Liver (tissue), 9 donors: Measurements from ENCODE around the gene FOXK2. TPM values are rescaled to one million over a fixed set of nuclear protein-coding genes. Genes with fewer than 3 reads are reported as not detected.

ENCODE experiments used
- DNase-seq: peaks from one replicate; pipeline ENCODE4 v3.0.0-alpha.2; 2017; ENCODE audit warnings: low spot score
- H3K27ac ChIP-seq, 2 donors: one replicate each; pipeline ENCODE4 v1.7.0; 2013; ENCODE audit warnings: inconsistent platforms in 2 of 2, low read length in 2 of 2, control low read depth in 1 of 2, low read depth in 1 of 2, mild to moderate bottlenecking in 1 of 2
- H3K27me3 ChIP-seq, 4 donors: one replicate each; pipeline versions ENCODE4 v1.6.1 to v1.7.0; 2013; ENCODE audit warnings: low read length in 3 of 4, inconsistent platforms in 1 of 4, mild to moderate bottlenecking in 1 of 4, moderate library complexity in 1 of 4; ENCODE audit not compliant: control insufficient read depth in 4 of 4, insufficient read depth in 4 of 4
- H3K36me3 ChIP-seq, 4 donors: one replicate each; pipeline versions ENCODE4 v1.6.1 to v1.7.0; 2013; ENCODE audit warnings: low read length in 3 of 4, mild to moderate bottlenecking in 3 of 4, low read depth in 1 of 4, moderate library complexity in 1 of 4; ENCODE audit not compliant: control insufficient read depth in 4 of 4, insufficient read depth in 3 of 4
- H3K4me1 ChIP-seq, 4 donors: one replicate each; pipeline versions ENCODE4 v1.6.1 to v1.7.0; 2013; ENCODE audit warnings: low read length in 3 of 4, mild to moderate bottlenecking in 3 of 4, moderate library complexity in 1 of 4; ENCODE audit not compliant: control insufficient read depth in 4 of 4, insufficient read depth in 4 of 4
- H3K4me3 ChIP-seq, 3 donors: one replicate each; pipeline versions ENCODE4 v1.6.1 to v1.7.0; 2013; ENCODE audit warnings: low read length in 3 of 3, control low read depth in 1 of 3, low read depth in 1 of 3, mild to moderate bottlenecking in 1 of 3
- H3K9ac ChIP-seq, 2 donors: one replicate each; pipeline ENCODE4 v1.7.0; 2013; ENCODE audit warnings: low read length in 2 of 2, mild to moderate bottlenecking in 2 of 2, moderate library complexity in 2 of 2, control low read depth in 1 of 2, low read depth in 1 of 2
- H3K9me3 ChIP-seq, 4 donors: one replicate each; pipeline versions ENCODE4 v1.6.1 to v1.7.0; 2013; ENCODE audit warnings: low read length in 3 of 4; ENCODE audit not compliant: control insufficient read depth in 4 of 4
- EGR1 ChIP-seq, 2 donors: IDR thresholded peaks; 2 replicates each; pipeline ENCODE4 v1.6.1; 2016 to 2018; ENCODE audit warnings: antibody characterized with exemption in 2 of 2, low read depth in 2 of 2
- FOXA1 ChIP-seq: IDR thresholded peaks from 2 replicates; pipeline ENCODE4 v1.6.1; 2016; ENCODE audit warnings: antibody characterized with exemption
- HNF4G ChIP-seq: IDR thresholded peaks from 2 replicates; pipeline ENCODE4 v1.6.1; 2016; ENCODE audit warnings: antibody characterized with exemption
- NR2F2 ChIP-seq: IDR thresholded peaks from 2 replicates; pipeline ENCODE4 v1.6.1; 2016; ENCODE audit warnings: antibody characterized with exemption
- RAD21 ChIP-seq, 2 donors: IDR thresholded peaks; 2 replicates each; pipeline ENCODE4 v1.6.1; 2016; ENCODE audit warnings: antibody characterized with exemption in 2 of 2, mild to moderate bottlenecking in 2 of 2
- RXRA ChIP-seq, 2 donors: IDR thresholded peaks; 2 replicates each; pipeline ENCODE4 v1.6.1; 2017 to 2018; ENCODE audit warnings: antibody characterized with exemption in 2 of 2, mild to moderate bottlenecking in 1 of 2
- SP1 ChIP-seq: IDR thresholded peaks from 2 replicates; pipeline ENCODE4 v1.6.1; 2018; ENCODE audit warnings: antibody characterized with exemption, mild to moderate bottlenecking
- YY1 ChIP-seq: IDR thresholded peaks from 2 replicates; pipeline ENCODE4 v1.6.1; 2016; ENCODE audit warnings: antibody characterized with exemption, mild to moderate bottlenecking
- WGBS: extraction: QIAGEN DNeasy Blood & Tissue Kit; methylation state at CpG from one replicate; pipeline ENCODE4 v1.1.7; 2013; 5-methylcytosine and 5-hydroxymethylcytosine counted together
- polyA plus RNA-seq, 2 donors: library from polyadenylated mRNA; stranded (reverse) in 1 of 2; unstranded in 1 of 2; fragments of 200-250 nt in 1 of 2; fragments of >200 nt in 1 of 2; fragmentation: Nextera tagmentation in 1 of 2; extraction: Ambion mirVana in 1 of 2; gene quantifications; one replicate each; pipeline versions ENCODE4 v1.2.1 to v1.2.3, GENCODE V29; 2013 to 2015
- total RNA-seq, 2 donors: library from RNA; depleted of rRNA; stranded (reverse); fragments of >200 nt; gene quantifications; one replicate each; pipeline ENCODE4 v1.2.3, GENCODE V29; 2014
- TF ChIP-seq, protein P1 (sequence below): IDR thresholded peaks from 2 replicates; pipeline ENCODE4 v1.6.1; 2016; ENCODE audit warnings: antibody characterized with exemption
- TF ChIP-seq, protein P2 (sequence below): IDR thresholded peaks from 2 replicates; pipeline ENCODE4 v1.6.1; 2016; ENCODE audit warnings: antibody characterized with exemption
- TF ChIP-seq, protein P3 (sequence below): IDR thresholded peaks from 2 replicates; pipeline ENCODE4 v1.6.1; 2016; ENCODE audit warnings: antibody characterized with exemption
- donor health status: healthy.
- donor health status: healthy.
- donor health status: healthy.
- donor health status: healthy.
- donor health status: healthy.

FOXK2 gene
- total and polyA plus RNA-seq, 4 donors: 3.1 to 16.2 (median 10.8) TPM

DNA sequence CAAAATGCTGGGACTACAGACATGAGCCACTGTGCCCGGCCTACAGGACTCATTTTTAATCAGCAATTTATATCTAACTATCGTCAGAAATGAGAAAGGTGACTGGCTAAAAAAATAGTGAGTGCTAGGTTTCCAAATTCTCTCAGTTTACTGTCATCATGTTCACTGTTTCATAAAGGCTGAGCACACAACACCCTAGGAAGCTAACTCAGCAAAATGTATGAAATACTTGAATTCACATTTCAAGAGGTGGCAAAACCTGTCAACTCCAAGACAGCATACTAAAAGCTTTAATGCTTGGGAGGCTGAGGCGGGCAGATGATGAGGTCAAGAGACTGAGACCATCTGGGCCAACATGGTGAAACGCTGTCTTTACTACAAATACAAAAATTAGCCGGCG is 112.0 kb downstream of the FOXK2 start (continued):
- TF ChIP-seq FOXA1 (no peak), HNF4G (no peak), YY1 (no peak), NR2F2 (no peak)
- TF ChIP-seq, protein P1, sequence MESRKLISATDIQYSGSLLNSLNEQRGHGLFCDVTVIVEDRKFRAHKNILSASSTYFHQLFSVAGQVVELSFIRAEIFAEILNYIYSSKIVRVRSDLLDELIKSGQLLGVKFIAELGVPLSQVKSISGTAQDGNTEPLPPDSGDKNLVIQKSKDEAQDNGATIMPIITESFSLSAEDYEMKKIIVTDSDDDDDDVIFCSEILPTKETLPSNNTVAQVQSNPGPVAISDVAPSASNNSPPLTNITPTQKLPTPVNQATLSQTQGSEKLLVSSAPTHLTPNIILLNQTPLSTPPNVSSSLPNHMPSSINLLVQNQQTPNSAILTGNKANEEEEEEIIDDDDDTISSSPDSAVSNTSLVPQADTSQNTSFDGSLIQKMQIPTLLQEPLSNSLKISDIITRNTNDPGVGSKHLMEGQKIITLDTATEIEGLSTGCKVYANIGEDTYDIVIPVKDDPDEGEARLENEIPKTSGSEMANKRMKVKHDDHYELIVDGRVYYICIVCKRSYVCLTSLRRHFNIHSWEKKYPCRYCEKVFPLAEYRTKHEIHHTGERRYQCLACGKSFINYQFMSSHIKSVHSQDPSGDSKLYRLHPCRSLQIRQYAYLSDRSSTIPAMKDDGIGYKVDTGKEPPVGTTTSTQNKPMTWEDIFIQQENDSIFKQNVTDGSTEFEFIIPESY: no peak

DNA sequence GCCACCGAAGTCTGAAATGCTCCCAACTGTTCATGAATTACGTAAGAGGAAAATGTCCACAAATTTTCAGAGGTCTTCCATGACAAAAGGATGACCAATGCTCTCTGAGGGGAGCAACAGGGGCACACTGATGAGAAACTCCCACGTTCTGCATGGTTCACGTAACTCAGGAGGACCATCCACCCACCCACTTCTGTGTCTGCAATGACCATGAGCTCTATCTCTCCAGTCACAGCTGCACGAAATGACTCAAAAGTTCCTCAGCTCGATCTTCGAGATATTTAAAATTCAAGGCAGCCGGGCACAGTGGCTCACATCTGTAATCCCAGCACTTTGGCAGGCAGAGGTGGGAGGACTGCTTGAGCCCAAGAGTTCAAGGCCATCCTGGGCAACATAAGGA is 112.9 kb downstream of the FOXK2 start:
- Histone ChIP-seq H3K27ac (no peak overlapping the region), H3K9ac (no peak overlapping the region), H3K4me1 (no peaks in the 10 kb centered on the region), H3K27me3 (no peaks in the 10 kb centered on the region), H3K4me3 (no peak overlapping the region), H3K9me3 (peaks cover 0 to 4% (median 0%) of the 10 kb centered on the region in 4 donors), H3K36me3 (peaks cover 2 to 30% (median 10%) of the 10 kb centered on the region in 4 donors)
- 93% methylated on average over 8 of the region's 8 CpGs for WGBS
- no peak for TF ChIP-seq FOXA1
- TF ChIP-seq, protein P2, sequence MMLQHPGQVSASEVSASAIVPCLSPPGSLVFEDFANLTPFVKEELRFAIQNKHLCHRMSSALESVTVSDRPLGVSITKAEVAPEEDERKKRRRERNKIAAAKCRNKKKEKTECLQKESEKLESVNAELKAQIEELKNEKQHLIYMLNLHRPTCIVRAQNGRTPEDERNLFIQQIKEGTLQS: no peak
- TF ChIP-seq RXRA (IDR thresholded peaks at IDR 0.05): no peak
- TF ChIP-seq SP1: no peak
- no peak for TF ChIP-seq RAD21 (IDR thresholded peaks at IDR 0.05)
- no peak for DNase-seq

DNA sequence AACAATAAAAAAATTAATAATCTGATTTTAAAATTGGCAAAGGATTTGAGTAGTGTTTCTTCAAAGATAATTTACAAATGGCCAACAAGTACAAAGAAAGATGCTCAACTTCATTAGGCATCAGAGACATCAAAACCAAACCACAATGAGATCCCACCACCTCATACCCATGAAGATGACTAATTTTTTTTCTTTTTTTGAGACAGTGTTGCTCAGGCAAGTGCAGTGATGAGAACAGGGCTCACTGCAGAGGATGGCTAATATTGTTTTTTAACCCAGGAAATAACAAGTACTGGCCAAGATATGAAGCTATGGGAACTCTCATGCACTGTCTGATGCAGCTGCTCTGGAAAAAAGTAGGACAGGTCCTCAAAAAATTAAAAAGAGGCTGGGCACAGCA is 113.8 kb downstream of the FOXK2 start:
- Histone ChIP-seq H3K9ac (no peak overlapping the region), H3K4me1 (no peaks in the 10 kb centered on the region), H3K27me3 (no peaks in the 10 kb centered on the region), H3K27ac (no peak overlapping the region), H3K36me3 (peaks cover 2 to 27% (median 5%) of the 10 kb centered on the region in 4 donors), H3K4me3 (no peak overlapping the region), H3K9me3 (peaks cover 0 to 4% (median 0%) of the 10 kb centered on the region in 4 donors)
- TF ChIP-seq HNF4G: no peak
- no peak for TF ChIP-seq EGR1 (IDR thresholded peaks at IDR 0.05; ENCODE audit: low read depth in 2 of 2)
- TF ChIP-seq, protein P2: no peak
- TF ChIP-seq, protein P1: no peak
- TF ChIP-seq, protein P3, sequence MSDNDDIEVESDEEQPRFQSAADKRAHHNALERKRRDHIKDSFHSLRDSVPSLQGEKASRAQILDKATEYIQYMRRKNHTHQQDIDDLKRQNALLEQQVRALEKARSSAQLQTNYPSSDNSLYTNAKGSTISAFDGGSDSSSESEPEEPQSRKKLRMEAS: no peak
- no peak for TF ChIP-seq SP1
- DNase-seq: no peak
